ENCODE data around the gene TOM1L1.

TOM1L1 gene

GRCh38 chr17:54947396-54947795 is 46.7 kb downstream of the TOM1L1 start:
- WGBS (ENCODE audit: extremely low coverage, insufficient coverage, insufficient read length) = no CpG with 5 or more reads among the region's 2 CpGs
- H3K4me3 ChIP-seq (ENCODE audit: low read depth, low read length) = no peak overlapping the region
- no peaks in the 10 kb centered on the region for H3K79me1 ChIP-seq (ENCODE audit: low read length)
- no peak overlapping the region for H3K4me2 ChIP-seq (ENCODE audit: low read length)
- no peak overlapping the region for H2AFZ ChIP-seq (ENCODE audit: insufficient read depth, low read length, poor library complexity)
- H3K79me2 ChIP-seq (ENCODE audit: control insufficient read depth, insufficient read depth, low read length, poor library complexity) = no peaks in the 10 kb centered on the region
- no peak overlapping the region for H2AK5ac ChIP-seq (ENCODE audit: low read length)
- H3K9me3 ChIP-seq (ENCODE audit: insufficient read depth, low read depth, low read length) = no peaks in the 10 kb centered on the region
- no peak overlapping the region for H4K8ac ChIP-seq (ENCODE audit: low read depth, low read length)
- no peak overlapping the region for H4K12ac ChIP-seq (ENCODE audit: low read depth, low read length)
- no peak overlapping the region for H2BK120ac ChIP-seq (ENCODE audit: insufficient read depth, low read length, poor library complexity)
- H3K27ac ChIP-seq (ENCODE audit: low read depth, low read length) = no peak overlapping the region
- H3K18ac ChIP-seq (ENCODE audit: low read length) = no peak overlapping the region
- no peak for DNase-seq
- H2BK12ac ChIP-seq (ENCODE audit: low read length) = no peak overlapping the region
- no peak overlapping the region for H3K14ac ChIP-seq (ENCODE audit: low read length)
- no peak overlapping the region for H3K23ac ChIP-seq (ENCODE audit: low read length)
- no peaks in the 10 kb centered on the region for H3K27me3 ChIP-seq (ENCODE audit: insufficient read depth, low read length)
- no peak overlapping the region for H3K9ac ChIP-seq (ENCODE audit: low read length)
- no peak overlapping the region for H4K91ac ChIP-seq (ENCODE audit: low read depth, low read length)
- H3K36me3 ChIP-seq (ENCODE audit: control insufficient read depth in 1 of 2, insufficient read depth in 2 of 2, low read length in 2 of 2) = peaks cover 0 to 3% of the 10 kb centered on the region in 2 experiments
- no peak overlapping the region for H3K4ac ChIP-seq (ENCODE audit: low read depth, low read length)
- no peak overlapping the region for H2BK5ac ChIP-seq (ENCODE audit: low read depth, low read length, poor library complexity)
- H3K4me1 ChIP-seq (ENCODE audit: control insufficient read depth in 1 of 2, insufficient read depth in 2 of 2, low read length in 2 of 2) = peaks cover 0 to 3% of the 10 kb centered on the region in 2 experiments

DNA sequence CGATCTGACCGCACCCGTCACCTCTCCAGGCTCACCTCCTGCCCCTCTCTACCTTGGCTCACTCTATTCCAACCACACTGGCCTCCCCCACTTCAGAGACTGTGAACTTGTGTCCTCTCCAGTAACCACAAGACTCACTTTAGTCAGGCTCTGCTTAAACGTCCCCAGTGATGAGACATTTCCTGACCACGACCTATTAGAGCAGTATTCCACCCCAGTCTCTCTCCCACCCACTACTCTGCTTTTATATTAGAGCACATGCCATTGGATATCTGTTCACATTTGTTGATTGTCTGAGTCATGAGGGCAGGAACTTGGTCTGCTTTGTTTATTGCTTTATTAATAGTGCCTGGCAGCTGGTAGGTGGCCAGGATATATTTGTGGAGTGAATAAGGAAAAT is 47.7 kb downstream of the TOM1L1 start:
- H3K14ac ChIP-seq (ENCODE audit: low read length) = no peak overlapping the region
- no peak for DNase-seq
- H2BK5ac ChIP-seq (ENCODE audit: low read depth, low read length, poor library complexity) = no peak overlapping the region
- H3K4me2 ChIP-seq (ENCODE audit: low read length) = no peak overlapping the region
- no peak overlapping the region for H2AK5ac ChIP-seq (ENCODE audit: low read length)
- no peak overlapping the region for H3K9ac ChIP-seq (ENCODE audit: low read length)
- H3K4me1 ChIP-seq (ENCODE audit: control insufficient read depth in 1 of 2, insufficient read depth in 2 of 2, low read length in 2 of 2) = peaks cover 0 to 3% of the 10 kb centered on the region in 2 experiments
- no peaks in the 10 kb centered on the region for H3K9me3 ChIP-seq (ENCODE audit: insufficient read depth, low read depth, low read length)
- H4K12ac ChIP-seq (ENCODE audit: low read depth, low read length) = no peak overlapping the region
- no peaks in the 10 kb centered on the region for H3K79me2 ChIP-seq (ENCODE audit: control insufficient read depth, insufficient read depth, low read length, poor library complexity)
- no peak overlapping the region for H3K18ac ChIP-seq (ENCODE audit: low read length)
- no peaks in the 10 kb centered on the region for H3K79me1 ChIP-seq (ENCODE audit: low read length)
- H4K91ac ChIP-seq (ENCODE audit: low read depth, low read length) = no peak overlapping the region
- H2BK120ac ChIP-seq (ENCODE audit: insufficient read depth, low read length, poor library complexity) = no peak overlapping the region
- H3K23ac ChIP-seq (ENCODE audit: low read length) = no peak overlapping the region
- peaks cover 5 to 8% of the 10 kb centered on the region in 2 experiments for H3K36me3 ChIP-seq (ENCODE audit: control insufficient read depth in 1 of 2, insufficient read depth in 2 of 2, low read length in 2 of 2)
- no peaks in the 10 kb centered on the region for H3K27me3 ChIP-seq (ENCODE audit: insufficient read depth, low read length)
- no peak overlapping the region for H2BK12ac ChIP-seq (ENCODE audit: low read length)
- H3K4me3 ChIP-seq (ENCODE audit: low read depth, low read length) = no peak overlapping the region
- no CpG with 5 or more reads among the region's 5 CpGs for WGBS (ENCODE audit: extremely low coverage, insufficient coverage, insufficient read length)
- no peak overlapping the region for H2AFZ ChIP-seq (ENCODE audit: insufficient read depth, low read length, poor library complexity)
- H4K8ac ChIP-seq (ENCODE audit: low read depth, low read length) = no peak overlapping the region
- H3K4ac ChIP-seq (ENCODE audit: low read depth, low read length) = no peak overlapping the region
- H3K27ac ChIP-seq (ENCODE audit: low read depth, low read length) = no peak overlapping the region

- H2AK5ac ChIP-seq (ENCODE audit: low read length) = no peak overlapping the region
- no peak overlapping the region for H2AFZ ChIP-seq (ENCODE audit: insufficient read depth, low read length, poor library complexity)
- H3K18ac ChIP-seq (ENCODE audit: low read length) = no peak overlapping the region
- H4K91ac ChIP-seq (ENCODE audit: low read depth, low read length) = no peak overlapping the region
- no CpG with 5 or more reads among the region's 2 CpGs for WGBS (ENCODE audit: extremely low coverage, insufficient coverage, insufficient read length)
- H3K23ac ChIP-seq (ENCODE audit: low read length) = no peak overlapping the region
- peaks cover 0 to 3% of the 10 kb centered on the region in 2 experiments for H3K4me1 ChIP-seq (ENCODE audit: control insufficient read depth in 1 of 2, insufficient read depth in 2 of 2, low read length in 2 of 2)
- H3K79me2 ChIP-seq (ENCODE audit: control insufficient read depth, insufficient read depth, low read length, poor library complexity) = no peaks in the 10 kb centered on the region
- H4K8ac ChIP-seq (ENCODE audit: low read depth, low read length) = no peak overlapping the region
- DNase-seq = no peak
- H3K14ac ChIP-seq (ENCODE audit: low read length) = no peak overlapping the region
- H3K9ac ChIP-seq (ENCODE audit: low read length) = no peak overlapping the region
- H2BK120ac ChIP-seq (ENCODE audit: insufficient read depth, low read length, poor library complexity) = no peak overlapping the region
- H2BK5ac ChIP-seq (ENCODE audit: low read depth, low read length, poor library complexity) = no peak overlapping the region
- no peak overlapping the region for H4K12ac ChIP-seq (ENCODE audit: low read depth, low read length)
- H3K27ac ChIP-seq (ENCODE audit: low read depth, low read length) = no peak overlapping the region
- H3K27me3 ChIP-seq (ENCODE audit: insufficient read depth, low read length) = no peaks in the 10 kb centered on the region
- H2BK12ac ChIP-seq (ENCODE audit: low read length) = no peak overlapping the region
- H3K79me1 ChIP-seq (ENCODE audit: low read length) = no peaks in the 10 kb centered on the region
- peaks cover 8 to 15% of the 10 kb centered on the region in 2 experiments for H3K36me3 ChIP-seq (ENCODE audit: control insufficient read depth in 1 of 2, insufficient read depth in 2 of 2, low read length in 2 of 2)
- H3K4me3 ChIP-seq (ENCODE audit: low read depth, low read length) = no peak overlapping the region
- H3K4me2 ChIP-seq (ENCODE audit: low read length) = no peak overlapping the region
- H3K4ac ChIP-seq (ENCODE audit: low read depth, low read length) = no peak overlapping the region
- H3K9me3 ChIP-seq (ENCODE audit: insufficient read depth, low read depth, low read length) = no peaks in the 10 kb centered on the region
Measured at GRCh38 chr17:54950116-54950515, 49.5 kb downstream of the TOM1L1 start.

DNA sequence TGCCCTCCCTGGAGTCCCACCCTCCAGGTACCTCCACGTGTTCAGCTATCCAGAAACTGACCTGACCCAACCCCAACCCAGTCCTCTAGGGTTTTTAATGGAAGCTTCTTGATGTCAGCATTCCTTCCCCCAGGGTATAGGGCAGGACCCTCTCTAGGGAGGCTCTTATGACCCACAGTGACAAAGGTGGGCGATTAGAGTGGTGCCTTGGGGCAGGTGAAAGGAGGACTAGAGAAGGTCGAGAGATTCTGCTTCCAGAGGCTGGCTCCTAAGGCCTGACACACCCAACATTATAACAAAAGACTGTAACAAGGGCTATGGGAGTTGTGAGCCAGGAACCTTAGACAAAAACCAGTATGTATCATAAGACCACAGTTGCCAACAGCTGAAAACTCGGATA is 50.6 kb downstream of the TOM1L1 start:
- H2AK5ac ChIP-seq (ENCODE audit: low read length) = no peak overlapping the region
- no CpG with 5 or more reads among the region's 4 CpGs for WGBS (ENCODE audit: extremely low coverage, insufficient coverage, insufficient read length)
- H4K91ac ChIP-seq (ENCODE audit: low read depth, low read length) = no peak overlapping the region
- no peak overlapping the region for H4K8ac ChIP-seq (ENCODE audit: low read depth, low read length)
- peaks cover 0 to 3% of the 10 kb centered on the region in 2 experiments for H3K4me1 ChIP-seq (ENCODE audit: control insufficient read depth in 1 of 2, insufficient read depth in 2 of 2, low read length in 2 of 2)
- no peaks in the 10 kb centered on the region for H3K27me3 ChIP-seq (ENCODE audit: insufficient read depth, low read length)
- DNase-seq = no peak
- H3K9me3 ChIP-seq (ENCODE audit: insufficient read depth, low read depth, low read length) = no peaks in the 10 kb centered on the region
- H3K18ac ChIP-seq (ENCODE audit: low read length) = no peak overlapping the region
- H3K27ac ChIP-seq (ENCODE audit: low read depth, low read length) = no peak overlapping the region
- H3K4me3 ChIP-seq (ENCODE audit: low read depth, low read length) = no peak overlapping the region
- no peak overlapping the region for H2BK12ac ChIP-seq (ENCODE audit: low read length)
- H3K79me2 ChIP-seq (ENCODE audit: control insufficient read depth, insufficient read depth, low read length, poor library complexity) = no peaks in the 10 kb centered on the region
- no peak overlapping the region for H2BK120ac ChIP-seq (ENCODE audit: insufficient read depth, low read length, poor library complexity)
- H3K23ac ChIP-seq (ENCODE audit: low read length) = no peak overlapping the region
- H2AFZ ChIP-seq (ENCODE audit: insufficient read depth, low read length, poor library complexity) = no peak overlapping the region
- H2BK5ac ChIP-seq (ENCODE audit: low read depth, low read length, poor library complexity) = no peak overlapping the region
- H3K4me2 ChIP-seq (ENCODE audit: low read length) = no peak overlapping the region
- no peak overlapping the region for H4K12ac ChIP-seq (ENCODE audit: low read depth, low read length)
- H3K79me1 ChIP-seq (ENCODE audit: low read length) = no peaks in the 10 kb centered on the region
- H3K14ac ChIP-seq (ENCODE audit: low read length) = no peak overlapping the region
- H3K36me3 ChIP-seq (ENCODE audit: control insufficient read depth in 1 of 2, insufficient read depth in 2 of 2, low read length in 2 of 2) = peaks cover 8 to 17% of the 10 kb centered on the region in 2 experiments
- H3K4ac ChIP-seq (ENCODE audit: low read depth, low read length) = no peak overlapping the region
- no peak overlapping the region for H3K9ac ChIP-seq (ENCODE audit: low read length)
